Prostate gland (tissue), 2 donors: Measurements from ENCODE around the gene MAP3K19. TPM values are rescaled to one million over a fixed set of nuclear protein-coding genes. Genes with fewer than 3 reads are reported as not detected.

Experiments
- DNase-seq: peaks from one replicate; pipeline ENCODE4 v3.0.0-alpha.2; 2019; ENCODE audit warnings: low spot score
- H3K27ac ChIP-seq, 2 donors: fragments of 200-600 bp; sonication (generic); 2 replicates each; pipeline ENCODE4 v1.5.1; 2017 to 2019
- H3K27me3 ChIP-seq: fragments of 200-600 bp; sonication (generic); replicated peaks from 2 replicates; pipeline ENCODE4 v1.5.1; 2019; ENCODE audit not compliant: insufficient read depth
- H3K36me3 ChIP-seq, 2 donors: fragments of 200-600 bp; sonication (generic); 1 replicate in 1 of 2; 2 replicates in 1 of 2; pipeline versions ENCODE4 v1.5.1 to v1.8.1; 2017 to 2019
- H3K4me1 ChIP-seq: fragments of 200-600 bp; sonication (generic); replicated peaks from 2 replicates; pipeline ENCODE4 v1.5.1; 2019
- H3K4me3 ChIP-seq, 2 donors: fragments of 200-600 bp; sonication (generic); 2 replicates each; pipeline ENCODE4 v1.5.1; 2017 to 2019
- H3K9me3 ChIP-seq: fragments of 200-600 bp; sonication (generic); 2 replicates; pipeline ENCODE4 v1.5.1; 2017
- CTCF ChIP-seq, 4 experiments: fragments of 200-600 bp in 2 of 4; fragments of 450-650 bp in 2 of 4; sonication (generic) in 2 of 4; IDR thresholded peaks; 1 replicate in 3 of 4; 2 replicates in 1 of 4; pipeline ENCODE4 v1.5.1; 2016 to 2019; ENCODE audit warnings: antibody characterized with exemption in 4 of 4, mild to moderate bottlenecking in 2 of 4, moderate library complexity in 2 of 4
- POLR2A ChIP-seq: fragments of 450-650 bp; IDR thresholded peaks from one replicate; pipeline ENCODE4 v1.6.1; 2016; ENCODE audit warnings: antibody characterized with exemption, mild to moderate bottlenecking
- POLR2AphosphoS5 ChIP-seq: sonication (generic); formaldehyde crosslinking; IDR thresholded peaks from one replicate; pipeline ENCODE4 v1.6.1; 2017; ENCODE audit warnings: antibody characterized with exemption
- WGBS: methylation state at CpG from one replicate; pipeline ENCODE4 v1.1.5; 2018; 5-methylcytosine and 5-hydroxymethylcytosine counted together
- intact Hi-C: fragments of 100-400 bp; cut with DNase I; formaldehyde crosslinking; loops from one replicate; pipeline ENCODE4 v1.14.2; 2022
- total RNA-seq, 2 donors: library from RNA; depleted of rRNA; stranded (reverse); fragments of >200 nt; gene quantifications; one replicate each; pipeline ENCODE4 v1.1.0, GENCODE V29; 2016

MAP3K19 gene
- total RNA-seq, 2 donors from 2014 or later, result 2.7 TPM; not detected in 1

DNA sequence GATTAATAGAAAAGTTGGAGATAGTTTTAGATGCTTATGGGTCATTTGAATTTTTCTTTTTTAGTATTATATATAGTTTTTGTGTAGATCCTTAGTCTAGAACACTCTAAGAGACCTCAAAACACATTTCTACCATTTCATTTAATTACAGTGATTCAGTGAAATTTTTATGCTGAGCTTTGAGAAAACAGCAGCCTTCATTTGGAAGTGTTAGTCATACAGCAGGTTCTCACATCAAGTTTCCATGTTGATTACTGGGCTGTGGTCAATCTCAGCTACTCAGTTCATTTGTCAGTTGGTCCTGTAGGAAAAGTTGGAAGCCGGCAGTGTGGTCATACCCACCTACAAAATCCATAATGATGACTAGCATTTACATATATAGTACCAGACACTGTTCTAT is 37.9 kb downstream of the MAP3K19 start:
- Histone ChIP-seq H3K36me3 (no peaks in the 10 kb centered on the region), H3K27me3 (no peaks in the 10 kb centered on the region), H3K4me1 (no peaks in the 10 kb centered on the region), H3K27ac (no peak overlapping the region), H3K9me3 (no peaks in the 10 kb centered on the region), H3K4me3 (no peak overlapping the region)
- intact Hi-C loops, result no loop called here
- WGBS, result 88% methylated on average over 1 of the region's 1 CpG
- TF ChIP-seq POLR2AphosphoS5 (no peak), CTCF (IDR thresholded peaks at IDR 0.05) (no peak), POLR2A (no peak)
- DNase-seq, result no peak

DNA sequence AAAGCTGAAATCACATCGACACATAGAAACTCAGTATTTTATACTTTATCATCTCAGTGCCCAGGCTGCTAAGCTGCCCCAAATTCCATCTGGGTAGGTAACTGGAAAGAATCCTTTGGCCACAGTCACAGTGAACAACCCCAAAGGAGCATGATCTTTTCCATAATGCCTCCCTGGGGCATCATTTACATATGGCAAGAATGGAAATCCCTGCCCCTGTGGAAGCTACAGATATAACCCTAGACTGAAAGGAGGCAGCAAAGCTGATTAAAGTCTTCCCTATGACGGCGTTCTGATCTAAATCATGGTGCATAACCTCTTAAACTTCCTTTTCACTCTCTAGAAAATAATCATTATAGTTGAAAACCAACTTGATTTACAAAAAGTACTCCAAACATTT is 41.5 kb downstream of the MAP3K19 start:
- no peak for DNase-seq
- Histone ChIP-seq H3K9me3 (no peaks in the 10 kb centered on the region), H3K36me3 (no peaks in the 10 kb centered on the region), H3K4me3 (no peak overlapping the region), H3K4me1 (no peaks in the 10 kb centered on the region), H3K27ac (no peak overlapping the region), H3K27me3 (no peaks in the 10 kb centered on the region)
- no peak for TF ChIP-seq POLR2A
- no peak for TF ChIP-seq CTCF (IDR thresholded peaks at IDR 0.05)
- no peak for TF ChIP-seq POLR2AphosphoS5
- 59% methylated on average over 3 of the region's 3 CpGs for WGBS
- intact Hi-C loops, result loop anchor here (2.0 kb wide), 1 partner anchor 703 kb away; no protein-coding TSS in a partner anchor

- H3K27me3 ChIP-seq, result no peaks in the 10 kb centered on the region
- DNase-seq, result peak; percentile 65
- H3K4me3 ChIP-seq, result no peak overlapping the region
- H3K9me3 ChIP-seq, result no peaks in the 10 kb centered on the region
- no peaks in the 10 kb centered on the region for H3K36me3 ChIP-seq
- H3K27ac ChIP-seq, result no peak overlapping the region
- H3K4me1 ChIP-seq, result no peaks in the 10 kb centered on the region
- intact Hi-C loops, result loop anchor here (2.0 kb wide), 1 partner anchor 705 kb away; no protein-coding TSS in a partner anchor
- peak; percentile 47 for TF ChIP-seq POLR2AphosphoS5
- TF ChIP-seq CTCF (IDR thresholded peaks at IDR 0.05), result peak; percentile 73 to 90 (median 78)
- TF ChIP-seq POLR2A, result no peak
- WGBS, result 5% methylated on average over 17 of the region's 17 CpGs
These were observed 43.1 kb downstream of the MAP3K19 start for GRCh38 chr2:135004005-135004746.

DNA sequence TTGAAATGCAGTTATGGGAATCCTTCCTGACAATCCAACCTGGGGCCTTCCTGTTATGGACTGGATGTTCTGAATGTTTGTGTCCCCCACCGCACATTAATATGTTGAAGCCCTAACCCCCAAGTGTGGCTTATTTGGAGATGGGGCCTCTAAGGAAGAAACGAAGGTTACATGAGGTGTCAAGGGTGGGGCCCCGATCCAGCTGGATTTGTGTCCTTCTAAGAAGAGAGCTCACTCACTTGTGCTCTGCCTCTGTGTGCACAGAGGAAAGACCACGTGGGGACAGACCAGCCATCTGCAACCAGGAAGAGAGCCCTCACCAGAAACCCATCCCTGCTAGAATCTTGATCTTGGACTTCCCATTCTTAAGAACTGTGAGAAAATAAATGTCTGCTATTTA is 44.4 kb downstream of the MAP3K19 start:
- DNase-seq, result no peak
- H3K4me1 ChIP-seq, result no peaks in the 10 kb centered on the region
- H3K4me3 ChIP-seq, result no peak overlapping the region
- TF ChIP-seq CTCF (IDR thresholded peaks at IDR 0.05) (no peak), POLR2AphosphoS5 (no peak), POLR2A (no peak)
- WGBS, result 83% methylated on average over 4 of the region's 4 CpGs
- H3K27ac ChIP-seq, result no peak overlapping the region
- no peaks in the 10 kb centered on the region for H3K36me3 ChIP-seq
- H3K27me3 ChIP-seq, result no peaks in the 10 kb centered on the region
- no peaks in the 10 kb centered on the region for H3K9me3 ChIP-seq
- intact Hi-C loops, result no loop called here

- TF ChIP-seq CTCF (IDR thresholded peaks at IDR 0.05) (no peak), POLR2A (no peak), POLR2AphosphoS5 (no peak)
- H3K4me1 ChIP-seq, result no peaks in the 10 kb centered on the region
- no peak for DNase-seq
- no peak overlapping the region for H3K27ac ChIP-seq
- intact Hi-C loops, result no loop called here
- H3K4me3 ChIP-seq, result no peak overlapping the region
- 69% methylated on average over 2 of the region's 2 CpGs for WGBS
- no peaks in the 10 kb centered on the region for H3K9me3 ChIP-seq
- H3K27me3 ChIP-seq, result no peaks in the 10 kb centered on the region
- no peaks in the 10 kb centered on the region for H3K36me3 ChIP-seq
These were observed 47.7 kb downstream of the MAP3K19 start for GRCh38 chr2:134999521-134999920.
